HG03460 (cell line): Measurements from ENCODE around the gene ANO8.
"Not testable (repeated sequence)": the region's sequence is repeated elsewhere in the genome, so short reads cannot be mapped to it uniquely, and the experiment has no call there.

ENCODE experiments used
- ATAC-seq: cut with Tn5 transposase; IDR thresholded peaks from one replicate; pipeline ENCODE4 v1.9.1; 2021; ENCODE audit not compliant: unreplicated experiment

The ANO8 gene

GRCh38 chr19:17292301-17293074 is 42.2 kb downstream of the ANO8 start:
- ATAC-seq = peak; percentile 83

- ATAC-seq = no peak
These were observed 45.2 kb downstream of the ANO8 start for GRCh38 chr19:17289489-17289888.

GRCh38 chr19:17286752-17287151 is 47.9 kb downstream of the ANO8 start:
- no peak for ATAC-seq

DNA sequence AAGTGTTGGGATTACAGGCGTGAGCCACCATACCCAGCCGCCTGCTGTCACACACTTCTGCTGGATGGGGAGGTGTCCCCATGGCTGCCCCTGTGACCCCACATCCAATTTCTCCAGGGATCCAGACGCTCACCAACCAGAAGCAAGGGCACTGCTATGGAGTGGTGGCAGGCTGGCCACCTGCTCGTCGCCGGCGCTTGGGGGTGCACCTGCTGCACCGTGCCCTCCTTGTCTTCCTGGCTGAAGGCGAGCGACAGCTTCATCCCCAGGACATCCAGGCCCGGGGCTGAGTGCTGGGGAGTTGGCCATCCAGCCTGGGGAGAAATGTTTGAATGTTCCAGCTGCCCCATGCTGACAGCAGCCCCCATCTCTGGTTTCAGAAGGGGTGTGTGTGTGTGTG is 48.4 kb downstream of the ANO8 start:
- no peak for ATAC-seq

GRCh38 chr19:17285415-17286135 is 49.1 kb downstream of the ANO8 start:
- no peak for ATAC-seq

DNA sequence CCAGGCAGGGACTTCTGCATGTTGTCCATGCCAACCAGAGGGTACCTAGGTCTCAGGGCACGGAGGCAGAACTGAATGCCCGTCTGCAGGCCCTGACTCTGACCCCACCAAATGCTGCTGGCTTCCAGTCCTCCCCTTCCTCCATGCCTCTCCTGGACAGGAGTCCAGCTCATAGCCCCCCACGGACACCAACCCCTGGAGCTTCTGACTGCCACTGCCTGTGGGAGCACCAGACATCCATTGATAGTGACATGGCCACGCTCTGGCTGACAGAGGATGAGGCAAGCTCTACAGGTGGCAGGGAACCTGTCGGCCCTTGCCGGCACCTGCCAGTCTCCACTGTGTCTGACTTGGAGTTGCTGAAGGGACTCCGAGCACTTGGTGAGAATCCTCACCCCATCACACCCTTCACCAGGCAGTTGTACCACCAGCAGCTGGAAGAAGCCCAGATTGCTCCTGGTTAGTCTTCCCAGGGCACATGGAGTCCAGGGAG is 51.1 kb downstream of the ANO8 start:
- ATAC-seq = no peak

- peak; percentile 72 for ATAC-seq
These were observed 52.0 kb downstream of the ANO8 start for GRCh38 chr19:17282488-17283125.

- no peak for ATAC-seq
These were observed 53.0 kb downstream of the ANO8 start, which contains the start of gene ANKLE1 for GRCh38 chr19:17281391-17282304. TSS of gene ANKLE1 (plus strand) at chr19:17281901. CDS start at chr19:17281921, 20 bp downstream.

DNA sequence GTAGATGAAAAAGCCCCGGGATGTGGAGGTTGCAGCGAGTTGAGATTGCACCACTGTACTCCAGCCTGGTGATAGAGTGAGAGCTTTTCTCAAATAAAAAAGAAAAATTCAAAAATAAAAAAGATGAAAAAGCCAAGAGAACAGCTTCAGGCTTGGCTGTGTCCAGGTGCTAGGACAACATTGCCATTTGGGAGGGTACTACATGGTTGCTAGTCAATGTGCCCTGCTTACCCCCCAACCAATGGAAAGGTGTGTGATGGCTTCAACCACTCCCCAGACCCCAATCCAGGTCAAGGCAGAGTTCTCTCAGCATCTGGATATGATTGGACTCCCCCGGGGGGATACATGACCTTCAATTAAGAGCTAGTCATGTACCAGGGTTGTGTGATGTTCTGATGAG is 55.2 kb downstream of the ANO8 start:
- no peak for ATAC-seq

DNA sequence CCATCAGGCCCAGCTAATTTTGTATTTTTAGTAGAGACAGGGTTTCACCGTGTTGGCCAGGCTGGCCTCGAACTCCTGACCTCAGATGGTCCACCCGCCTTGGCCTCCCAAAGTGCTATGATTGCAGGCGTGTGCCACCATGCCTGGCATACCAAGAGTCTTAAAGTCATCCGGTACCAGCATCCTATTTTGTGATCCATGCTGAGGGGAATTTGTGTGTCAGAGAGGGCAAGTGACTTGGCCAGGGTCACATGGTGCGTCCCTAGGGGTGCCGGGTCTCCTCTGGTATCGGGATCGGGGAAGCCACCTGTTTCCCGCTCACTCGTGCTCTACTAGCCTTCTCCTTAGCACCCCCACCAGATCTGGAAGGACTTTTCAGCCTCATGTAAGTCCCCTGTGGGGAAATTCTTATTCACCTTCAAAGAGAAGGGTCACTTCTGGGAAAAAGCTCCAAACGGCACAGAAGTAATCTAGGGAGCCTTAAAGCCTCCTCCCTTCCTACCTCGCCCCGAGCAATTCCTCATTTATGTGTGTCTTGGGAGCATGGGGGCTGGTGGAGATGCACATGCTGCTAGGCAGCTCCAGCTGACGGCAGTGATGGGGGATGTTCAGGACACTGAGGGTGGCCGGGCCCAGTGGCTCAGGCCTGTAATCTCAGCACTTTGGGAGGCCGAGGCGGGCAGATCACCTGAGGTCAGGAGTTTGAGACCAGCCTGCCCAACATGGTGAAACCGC is 59.0 kb downstream of the ANO8 start:
- no peak for ATAC-seq

- not testable (repeated sequence) for ATAC-seq
These were observed 59.8 kb downstream of the ANO8 start for GRCh38 chr19:17274892-17275291.
